Upper lobe of left lung (tissue), 6 donors: Measurements from ENCODE around the gene PPP1R14D. TPM values are rescaled to one million over a fixed set of nuclear protein-coding genes. Genes with fewer than 3 reads are reported as not detected.

Experiments used
- ATAC-seq, 2 donors: fragments of 200-7000 bp; cut with Tn5 transposase; one replicate each; pipeline ENCODE4 v1.9.1; 2022; ENCODE audit warnings: mild to moderate bottlenecking in 2 of 2, moderate library complexity in 2 of 2; ENCODE audit not compliant: low FRiP score in 2 of 2
- DNase-seq, 2 donors: peaks; one replicate each; pipeline ENCODE4 v3.0.0-alpha.2; 2019 to 2020
- H3K27ac ChIP-seq, 4 donors: fragments of 200-600 bp; sonication (generic); one replicate each; pipeline ENCODE4 v1.5.1; 2016 to 2019
- H3K27me3 ChIP-seq, 4 donors: fragments of 200-600 bp; sonication (generic); one replicate each; pipeline ENCODE4 v1.5.1; 2017 to 2019
- H3K36me3 ChIP-seq, 4 donors: fragments of 200-600 bp; sonication (generic); one replicate each; pipeline ENCODE4 v1.5.1; 2016 to 2019
- H3K4me1 ChIP-seq, 4 donors: fragments of 200-600 bp; sonication (generic); one replicate each; pipeline ENCODE4 v1.5.1; 2018 to 2019
- H3K4me3 ChIP-seq, 4 donors: fragments of 200-600 bp; sonication (generic); one replicate each; pipeline ENCODE4 v1.5.1; 2017 to 2019; ENCODE audit warnings: mild to moderate bottlenecking in 2 of 4, moderate library complexity in 1 of 4
- H3K9me3 ChIP-seq, 4 donors: fragments of 200-600 bp; sonication (generic); one replicate each; pipeline ENCODE4 v1.5.1; 2018 to 2019
- CTCF ChIP-seq, 6 experiments: fragments of 450-650 bp in 4 of 6; fragments of 200-600 bp in 2 of 6; sonication (generic) in 2 of 6; IDR thresholded peaks; one replicate each; pipeline ENCODE4 v1.5.1; 2016 to 2019; ENCODE audit warnings: antibody characterized with exemption in 6 of 6
- EP300 ChIP-seq, 4 donors: sonication (generic); formaldehyde crosslinking; IDR thresholded peaks; one replicate each; pipeline ENCODE4 v1.5.1; 2017; ENCODE audit warnings: antibody characterized with exemption in 4 of 4, control low read depth in 2 of 4
- POLR2A ChIP-seq, 4 donors: fragments of 450-650 bp; IDR thresholded peaks; one replicate each; pipeline ENCODE4 v1.5.1; 2016 to 2017; ENCODE audit warnings: antibody characterized with exemption in 4 of 4, mild to moderate bottlenecking in 2 of 4
- POLR2AphosphoS5 ChIP-seq, 2 donors: sonication (generic); formaldehyde crosslinking; IDR thresholded peaks; one replicate each; pipeline ENCODE4 v1.5.1; 2017; ENCODE audit warnings: antibody characterized with exemption in 2 of 2
- WGBS, 2 donors: methylation state at CpG; one replicate each; pipeline ENCODE4 v1.1.5; 2017 to 2018; 5-methylcytosine and 5-hydroxymethylcytosine counted together
- total RNA-seq, 6 donors: library from RNA; depleted of rRNA in 4 of 6; stranded (reverse); fragments of >200 nt in 4 of 6; gene quantifications; one replicate each; pipeline versions ENCODE4 v1.1.0 to v1.2.1, GENCODE V29; 2016 to 2021
- donor health status: DM: no; HTN: no; CAD: no; lungs with moderate emphysema.
- donor health status: DM: no; HTN: yes; CAD: no; lungs with severe emphysema.

PPP1R14D gene
- total RNA-seq, 6 donors from 2014 or later, result 0.34 to 3.3 TPM; not detected in 4

DNA sequence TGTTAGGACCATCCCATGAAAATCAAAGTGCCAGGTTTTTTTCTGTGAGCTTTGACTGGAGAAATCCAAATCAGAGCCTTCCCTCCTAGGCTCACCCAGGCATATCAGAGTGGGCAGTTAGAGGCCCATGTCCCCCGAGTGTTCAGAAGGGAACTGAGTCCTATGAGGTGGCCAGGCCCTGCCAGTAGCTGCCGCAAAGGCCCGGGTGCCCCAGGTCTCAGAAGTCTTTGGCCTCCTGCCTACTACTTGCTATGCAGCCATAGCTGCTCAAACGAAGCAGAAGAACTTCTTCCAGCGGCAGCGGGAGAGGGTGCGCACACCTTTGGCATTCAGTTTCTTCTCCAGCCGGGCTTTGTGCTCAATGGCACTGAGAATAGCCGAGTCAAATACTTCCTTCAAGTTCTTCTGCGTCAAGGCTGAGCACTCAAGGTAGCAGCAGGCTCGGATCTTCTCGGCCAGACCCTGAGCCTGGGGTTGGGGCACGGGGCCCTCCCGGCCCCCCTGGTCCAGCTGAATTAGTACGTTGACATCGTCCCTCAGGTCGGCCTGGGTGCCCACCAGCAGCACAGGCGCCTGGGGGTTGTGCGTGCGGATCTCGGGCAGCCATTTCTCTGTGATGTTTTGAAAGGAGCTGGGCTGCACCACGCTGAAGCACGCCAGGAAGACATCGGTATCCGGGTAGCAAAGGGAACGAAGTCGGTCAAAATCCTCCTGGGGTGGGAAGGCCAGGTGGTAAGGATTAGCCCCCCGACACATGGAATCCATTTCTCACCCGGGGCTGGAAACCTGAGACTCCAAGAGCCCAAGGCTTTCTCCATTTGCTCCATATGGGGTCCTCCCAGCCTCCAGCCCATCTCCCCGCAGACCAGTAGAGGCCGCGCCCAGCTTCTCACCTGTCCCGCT is 44.5 kb upstream of the PPP1R14D start:
- no peaks in the 10 kb centered on the region for H3K36me3 ChIP-seq
- TF ChIP-seq POLR2AphosphoS5 (IDR thresholded peaks at IDR 0.05), result no peak
- TF ChIP-seq POLR2A (IDR thresholded peaks at IDR 0.05), result no peak
- no peak for TF ChIP-seq CTCF (IDR thresholded peaks at IDR 0.05)
- TF ChIP-seq EP300 (IDR thresholded peaks at IDR 0.05), result no peak
- peaks cover 0 to 5% (median under 1%) of the 10 kb centered on the region in 4 donors for H3K27me3 ChIP-seq
- peak overlapping the region in 3 of 4 donors; percentile 51 to 67 (median 52) for H3K4me3 ChIP-seq
- H3K4me1 ChIP-seq, result peaks cover 12 to 20% (median 17%) of the 10 kb centered on the region in 4 donors
- 73 to 77% methylated on average over 14 to 26 of the region's 33 CpGs for WGBS, 2 donors
- ATAC-seq (no peak), DNase-seq (peak in 1 of 2 donors; percentile 76)
- H3K9me3 ChIP-seq, result no peaks in the 10 kb centered on the region
- H3K27ac ChIP-seq, result no peak overlapping the region

DNA sequence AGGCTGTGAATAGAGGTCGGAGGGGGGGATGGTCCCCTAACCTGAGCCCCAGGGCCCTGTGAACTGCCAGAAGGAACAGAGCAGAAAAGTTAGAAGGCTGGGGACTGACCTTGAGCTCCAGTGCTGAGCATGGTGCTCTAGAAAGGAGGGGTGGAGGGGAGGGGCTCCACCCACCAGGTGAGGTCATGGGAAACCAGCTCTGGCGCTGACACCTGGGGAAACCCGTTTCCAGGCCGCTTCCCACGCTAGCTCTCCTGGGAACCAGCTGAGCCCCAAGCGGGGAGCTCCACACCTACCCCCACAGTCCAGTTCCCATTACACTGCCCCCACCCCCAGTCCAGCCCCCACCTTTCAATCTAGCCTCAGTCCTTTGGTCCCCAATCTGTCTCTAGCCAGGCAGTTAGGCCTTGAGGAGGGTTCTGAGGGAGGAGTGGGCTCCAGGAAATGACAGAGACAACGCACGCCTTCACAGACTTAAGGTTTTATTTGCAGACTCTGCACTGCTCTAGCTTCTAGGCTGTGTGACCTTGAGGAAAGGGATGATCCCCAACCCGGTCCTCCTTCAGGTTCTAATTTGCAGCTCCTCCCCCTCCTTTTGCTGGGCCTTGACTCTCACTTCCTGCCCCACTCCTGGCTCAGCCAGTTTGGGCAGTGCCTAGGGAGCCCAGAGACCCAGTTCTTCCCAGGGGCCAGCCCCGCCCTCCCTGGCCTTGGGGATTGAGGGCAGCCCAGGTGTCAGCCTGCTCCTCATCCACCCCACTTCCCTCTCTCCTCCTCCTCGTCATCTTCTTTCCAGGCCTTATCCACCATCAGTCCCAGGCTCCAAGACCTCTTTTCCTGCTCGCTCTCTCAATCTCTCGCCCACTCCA is 43.5 kb upstream of the PPP1R14D start:
- Histone ChIP-seq H3K4me3 (no peak overlapping the region), H3K27me3 (peaks cover 0 to 5% (median under 1%) of the 10 kb centered on the region in 4 donors), H3K4me1 (peaks cover 12 to 20% (median 17%) of the 10 kb centered on the region in 4 donors), H3K9me3 (no peaks in the 10 kb centered on the region), H3K36me3 (no peaks in the 10 kb centered on the region), H3K27ac (no peak overlapping the region)
- TF ChIP-seq POLR2AphosphoS5 (IDR thresholded peaks at IDR 0.05) (no peak), POLR2A (IDR thresholded peaks at IDR 0.05) (no peak), CTCF (IDR thresholded peaks at IDR 0.05) (no peak), EP300 (IDR thresholded peaks at IDR 0.05) (no peak)
- DNase-seq (peak in 1 of 2 donors; percentile 78), ATAC-seq (peak in 1 of 2 donors; percentile 78)
- 68 to 84% methylated on average over 12 to 13 of the region's 13 CpGs for WGBS, 2 donors

GRCh38 chr15:40870716-40871115 is 42.2 kb upstream of the PPP1R14D start:
- peaks cover 12 to 20% (median 17%) of the 10 kb centered on the region in 4 donors for H3K4me1 ChIP-seq
- H3K27me3 ChIP-seq, result peaks cover 0 to 5% (median under 1%) of the 10 kb centered on the region in 4 donors
- H3K4me3 ChIP-seq, result no peak overlapping the region
- no peak overlapping the region for H3K27ac ChIP-seq
- ATAC-seq, result no peak
- 100% methylated on average over 1 of the region's 1 CpG for WGBS, 2 donors
- no peak for DNase-seq
- H3K9me3 ChIP-seq, result no peaks in the 10 kb centered on the region
- TF ChIP-seq EP300 (IDR thresholded peaks at IDR 0.05) (no peak), POLR2AphosphoS5 (IDR thresholded peaks at IDR 0.05) (no peak), POLR2A (IDR thresholded peaks at IDR 0.05) (no peak), CTCF (IDR thresholded peaks at IDR 0.05) (no peak)
- no peaks in the 10 kb centered on the region for H3K36me3 ChIP-seq

DNA sequence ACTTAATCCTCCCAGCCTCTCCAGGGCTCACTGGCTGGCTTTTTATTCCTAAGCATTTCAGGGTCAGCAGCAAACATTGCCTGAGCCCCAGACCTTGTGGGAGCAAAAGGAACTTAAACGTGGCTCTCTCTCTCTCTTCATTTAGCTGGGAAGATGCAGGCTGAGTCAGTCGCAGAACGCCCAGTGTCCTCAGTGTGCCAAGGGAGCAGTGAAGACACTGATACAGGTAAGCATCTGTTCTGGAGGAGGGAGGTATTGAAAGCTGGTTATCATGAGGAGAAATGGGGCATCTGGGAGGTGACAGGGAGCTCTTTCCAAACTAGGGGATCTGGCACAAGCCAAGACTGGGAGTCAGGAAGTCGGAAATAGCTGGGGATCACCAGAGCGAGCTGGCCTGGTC is 41.2 kb upstream of the PPP1R14D start:
- peaks cover 0 to 5% (median under 1%) of the 10 kb centered on the region in 4 donors for H3K27me3 ChIP-seq
- no peaks in the 10 kb centered on the region for H3K9me3 ChIP-seq
- H3K4me3 ChIP-seq, result no peak overlapping the region
- no peak for TF ChIP-seq POLR2A (IDR thresholded peaks at IDR 0.05)
- no peak overlapping the region for H3K27ac ChIP-seq
- no peak for DNase-seq
- no peaks in the 10 kb centered on the region for H3K36me3 ChIP-seq
- ATAC-seq, result no peak
- 78 to 84% methylated on average over 5 of the region's 5 CpGs for whole genome bisulfite sequencing, 2 donors
- H3K4me1 ChIP-seq, result peaks cover 12 to 20% (median 17%) of the 10 kb centered on the region in 4 donors

DNA sequence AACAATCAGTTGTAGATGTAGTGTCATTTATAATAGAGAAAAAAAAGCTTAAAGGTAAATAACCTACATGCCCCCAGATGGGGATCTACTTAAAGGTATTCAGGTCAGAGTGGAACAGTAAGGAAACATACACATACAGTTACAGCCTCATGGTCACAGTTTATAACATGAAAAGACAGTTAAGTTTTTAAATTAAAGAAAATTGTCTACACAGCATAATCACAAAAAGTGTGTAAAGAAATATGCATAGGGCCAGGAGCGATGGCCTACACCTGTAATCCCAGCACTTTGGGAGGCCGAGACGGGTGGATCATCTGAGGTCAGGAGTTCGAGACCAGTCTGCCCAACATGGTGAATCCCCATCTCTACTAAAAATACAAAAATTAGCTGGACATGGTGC is 38.7 kb upstream of the PPP1R14D start:
- Histone ChIP-seq H3K4me3 (no peak overlapping the region), H3K36me3 (no peaks in the 10 kb centered on the region), H3K4me1 (peaks cover 0 to 8% (median 1%) of the 10 kb centered on the region in 4 donors), H3K9me3 (no peaks in the 10 kb centered on the region), H3K27ac (no peak overlapping the region), H3K27me3 (no peaks in the 10 kb centered on the region)
- DNase-seq (no peak), ATAC-seq (no peak)
- 91 to 96% methylated on average over 4 of the region's 4 CpGs for WGBS, 2 donors
- TF ChIP-seq POLR2A (IDR thresholded peaks at IDR 0.05) (no peak), EP300 (IDR thresholded peaks at IDR 0.05) (no peak), POLR2AphosphoS5 (IDR thresholded peaks at IDR 0.05) (no peak), CTCF (IDR thresholded peaks at IDR 0.05) (no peak)
